Lung microvascular endothelial cell (primary cell): ENCODE results near the gene DUS1L. TPM values are rescaled to one million over a fixed set of nuclear protein-coding genes. Genes with fewer than 3 reads are reported as not detected.
A peak's percentile ranks its signal among the peaks of the same experiment; 100 is the strongest.

ENCODE experiments used
- DNase-seq, 2 donors: peaks; one replicate each; pipeline versions ENCODE4 v3.0.0 to v3.0.0-alpha.2; 2010; ENCODE audit warnings: low read depth in 2 of 2
- total RNA-seq: library from RNA; depleted of rRNA; stranded (reverse); fragments of >200 nt; gene quantifications from 2 replicates; pipeline ENCODE4 v1.2.1, GENCODE V29; 2014

Gene DUS1L
- total RNA-seq, 1 donor from 2014 or later = 35.5 TPM

GRCh38 chr17:82076018-82076784 lies 10.6 kb upstream of the DUS1L start:
- DNase-seq = no peak

DNA sequence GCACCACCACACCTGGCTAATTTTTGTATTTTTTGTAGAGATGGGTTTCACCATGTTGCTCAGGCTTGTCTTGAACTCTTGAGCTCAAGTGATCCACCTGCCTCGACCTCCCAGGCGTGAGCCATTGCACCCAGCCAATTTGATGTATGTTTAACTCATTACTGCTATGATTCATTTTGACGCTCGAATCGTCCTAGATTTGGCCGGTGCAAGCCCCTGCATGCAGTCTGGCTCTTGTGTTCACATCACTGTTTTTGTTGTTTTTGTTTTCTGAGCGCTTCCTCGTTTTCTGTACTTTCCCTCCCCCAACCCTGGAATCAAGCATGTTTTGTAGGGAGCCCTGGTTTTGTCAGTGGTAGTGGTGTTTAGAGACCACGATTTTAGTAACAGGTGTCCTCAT lies 7.8 kb upstream of the DUS1L start:
- DNase-seq = no peak

- DNase-seq = no peak
Observed at GRCh38 chr17:82072827-82073226, 7.2 kb upstream of the DUS1L start.

DNA sequence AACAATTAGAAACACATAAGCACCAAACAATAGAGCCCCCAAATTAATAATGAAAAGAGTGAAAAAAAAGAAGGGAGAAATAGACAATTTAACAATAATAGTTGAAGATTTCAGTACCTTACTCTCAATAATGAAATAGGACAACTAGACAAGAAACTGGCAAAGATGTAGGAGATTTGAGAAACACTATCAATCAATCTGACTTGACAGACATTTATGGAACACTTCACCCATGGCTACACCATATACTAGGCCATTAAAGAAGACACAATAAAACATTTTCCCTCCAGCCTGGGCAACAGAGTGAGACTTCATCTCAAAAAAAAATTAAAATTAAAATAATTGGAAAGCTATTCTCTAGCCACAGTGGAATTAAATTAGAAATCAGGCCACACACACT lies 5.0 kb upstream of the DUS1L start:
- DNase-seq = no peak

DNA sequence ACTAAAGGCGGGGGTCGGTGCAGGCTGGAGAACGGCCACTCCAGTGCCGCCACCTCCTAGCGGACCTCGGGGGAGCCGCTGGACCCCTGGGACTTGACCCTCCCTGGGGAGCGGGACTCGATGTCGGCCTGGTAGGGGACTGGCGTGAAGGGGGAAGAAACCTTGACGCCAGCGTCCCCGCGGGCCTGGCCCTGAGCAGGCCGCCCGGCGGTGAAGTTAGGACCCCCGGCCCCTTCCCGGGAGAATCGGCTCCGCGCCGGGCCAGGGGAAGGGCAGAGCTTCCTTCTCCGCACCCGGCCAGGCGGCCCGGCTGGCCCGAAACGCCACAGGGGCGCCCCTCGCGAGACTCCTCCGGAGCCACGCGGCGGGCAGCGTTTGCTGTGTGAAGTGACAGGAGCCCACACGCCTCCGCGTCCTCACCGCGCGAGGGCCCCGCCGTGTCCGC lies 389 bp downstream of the DUS1L start:
- peak; percentile 54 to 56 for DNase-seq

DNA sequence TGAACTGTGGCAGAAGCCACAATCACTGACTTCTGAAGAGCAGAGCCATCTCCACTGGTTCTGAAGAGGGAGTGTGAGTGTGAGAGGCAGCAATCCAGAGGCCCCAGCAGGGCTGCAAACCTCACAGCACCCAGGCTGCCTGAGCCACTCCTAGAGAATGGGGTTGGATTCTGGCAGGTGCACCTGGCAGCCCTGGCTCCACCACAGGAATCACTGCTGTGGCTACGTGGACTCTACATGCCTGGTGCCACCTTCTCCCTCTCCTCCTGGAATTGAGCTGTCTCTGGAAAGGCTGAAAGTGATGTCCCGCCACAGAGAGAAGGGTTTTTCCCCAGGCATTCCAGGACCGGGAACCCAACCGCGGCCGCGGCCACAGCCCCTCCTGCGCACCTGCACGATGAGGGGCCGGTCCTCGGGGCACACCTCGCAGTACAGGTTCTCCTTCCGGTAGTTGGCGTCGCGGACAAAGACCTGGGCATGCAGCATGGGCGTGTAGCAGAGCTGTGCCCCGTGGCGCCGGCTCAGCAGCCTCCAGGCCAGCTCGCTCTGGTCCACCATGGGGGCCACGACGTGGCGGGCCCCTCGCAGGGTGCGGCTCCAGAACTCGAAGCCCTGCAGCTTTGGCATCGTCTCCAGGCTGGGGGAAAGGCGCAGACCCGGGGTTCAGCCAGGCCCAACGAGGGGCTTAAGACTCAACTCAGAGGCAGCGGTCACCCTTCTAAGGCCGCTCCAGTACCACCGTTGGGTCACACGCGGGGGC lies 991 bp downstream of the DUS1L start:
- DNase-seq = no peak

DNA sequence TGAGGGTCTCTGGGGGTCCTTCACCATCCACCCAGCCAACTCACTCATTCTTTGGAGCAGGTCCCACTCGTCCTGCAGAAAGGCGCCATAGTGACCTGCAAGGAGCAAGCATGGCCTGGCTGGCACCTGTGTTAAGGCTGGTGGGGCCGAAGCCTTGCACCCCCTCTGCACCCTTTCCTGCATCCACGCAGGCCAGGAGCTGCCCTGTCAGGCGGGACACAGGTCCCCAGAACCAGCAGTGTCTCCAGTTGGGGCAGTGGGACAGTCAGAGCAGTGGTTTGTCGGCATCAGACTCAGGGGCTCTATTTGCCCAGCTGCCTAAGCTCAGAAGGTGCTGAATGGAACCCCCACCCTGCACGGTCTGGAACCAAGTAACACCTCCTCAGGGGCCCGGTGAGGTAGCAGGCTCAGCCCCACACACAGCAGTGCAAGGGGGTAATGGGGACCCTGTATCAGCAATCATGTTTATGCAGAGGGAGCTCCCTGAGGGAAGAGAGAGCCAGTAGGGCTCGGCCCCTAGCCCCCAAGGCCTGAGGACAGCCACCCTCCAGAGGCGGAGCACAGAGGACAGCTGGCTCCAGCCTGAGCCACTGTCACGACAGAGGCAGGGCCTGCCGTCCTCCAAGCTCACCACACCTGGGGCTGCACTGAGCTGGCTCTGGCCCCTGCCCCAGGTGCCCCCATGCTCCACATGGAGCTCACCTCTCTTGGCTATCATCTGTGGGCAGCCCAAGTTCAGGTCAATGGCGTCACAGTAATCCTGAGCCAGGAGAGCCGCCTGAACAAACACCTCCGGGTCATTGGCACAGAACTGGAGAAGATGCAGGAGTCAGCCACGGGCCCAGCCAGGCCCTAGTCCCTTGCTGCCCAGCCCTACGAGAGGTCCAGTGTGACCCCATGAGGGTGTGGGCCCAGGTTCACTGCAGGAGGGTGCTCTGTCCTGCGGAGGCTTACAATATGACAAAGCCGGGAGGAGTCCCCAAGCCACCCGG lies 1.9 kb downstream of the DUS1L start:
- no peak for DNase-seq

GRCh38 chr17:82062984-82063368 lies 2.6 kb downstream of the DUS1L start:
- DNase-seq = no peak

DNA sequence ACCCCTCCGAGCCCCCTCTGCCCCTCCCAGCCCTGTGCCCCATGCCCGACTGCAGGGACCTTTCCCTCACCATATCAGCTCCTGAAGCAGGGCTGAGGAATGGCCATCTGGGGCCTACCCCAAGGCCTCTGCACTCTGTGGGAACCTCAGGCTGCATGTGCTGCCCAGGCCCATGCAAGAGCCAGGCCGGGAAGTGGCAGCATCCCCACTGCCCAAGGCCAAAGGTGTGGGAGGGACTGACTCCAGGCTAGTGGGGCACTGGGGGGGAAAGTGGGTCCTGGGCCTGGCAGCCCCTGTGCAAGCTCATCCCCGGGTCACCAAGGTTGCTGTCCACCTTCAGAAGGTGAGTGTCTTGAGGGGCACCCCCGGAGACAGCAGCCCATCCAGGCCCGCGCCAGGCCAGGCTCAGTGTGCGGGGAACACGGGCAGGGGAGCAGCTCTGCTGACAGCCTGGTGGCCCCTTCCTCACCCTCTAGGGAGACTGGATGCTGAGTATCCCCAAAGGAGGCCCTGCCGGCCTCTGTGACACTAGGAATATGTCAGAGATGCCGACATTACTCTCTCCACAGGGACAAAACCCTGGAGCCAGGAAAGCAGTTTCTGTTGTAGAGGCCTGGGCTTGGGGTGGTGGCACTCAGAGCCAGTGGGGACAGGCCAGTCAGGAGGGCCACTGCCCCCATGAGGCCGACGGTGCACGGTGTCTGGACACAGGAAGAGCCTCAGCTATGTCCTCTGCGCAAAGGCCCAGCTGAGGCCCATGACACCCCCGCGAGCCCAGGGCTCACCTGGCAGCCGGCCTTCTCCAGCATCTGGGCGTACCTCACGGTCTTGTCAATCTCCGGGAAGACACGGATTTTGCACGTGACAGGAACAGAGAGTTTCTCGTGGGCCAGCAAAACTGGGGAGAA lies 3.3 kb downstream of the DUS1L start:
- peak in 1 of 2 donors; percentile 17 for DNase-seq

DNA sequence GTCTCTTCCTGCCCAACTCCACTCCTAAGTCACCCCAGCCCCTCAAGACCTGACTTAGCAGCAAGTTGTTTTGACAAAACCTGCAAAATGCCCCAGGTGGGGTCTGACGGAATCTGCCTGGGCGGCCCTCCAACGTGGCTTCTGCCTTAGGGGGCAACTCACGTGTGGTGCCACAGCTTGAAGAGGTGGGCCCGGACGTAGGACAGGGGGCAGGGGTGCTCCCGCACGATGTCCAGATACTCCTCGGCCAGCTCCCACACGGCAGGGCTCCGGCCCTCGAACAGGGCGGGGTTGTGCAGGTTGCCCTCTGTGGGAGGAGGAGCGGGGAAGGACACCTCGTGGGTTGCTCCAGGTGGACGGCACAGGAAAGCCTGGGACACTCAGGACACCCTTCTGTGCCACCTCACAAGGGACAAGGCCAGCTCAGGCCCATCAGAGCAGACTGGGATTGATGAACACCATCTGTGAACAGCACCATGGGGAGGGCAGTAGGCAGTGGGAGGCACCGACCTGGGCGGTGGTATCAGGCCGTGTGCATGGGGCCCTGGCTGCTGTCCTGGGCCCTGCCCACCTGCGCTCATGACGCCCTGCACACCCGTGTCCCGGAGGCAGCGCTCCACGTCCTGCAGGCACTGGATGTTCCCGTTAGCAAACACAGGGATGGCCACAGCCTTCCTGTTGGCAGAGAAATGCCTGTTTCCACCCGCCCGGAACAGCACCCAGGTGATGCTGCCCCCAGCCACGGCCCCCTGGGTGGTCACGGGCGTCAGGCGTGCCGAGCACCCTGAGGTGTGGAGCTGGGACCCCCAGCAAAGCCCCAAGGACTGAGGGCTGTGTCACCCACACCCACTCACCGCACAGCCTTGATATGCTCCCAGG lies 4.3 kb downstream of the DUS1L start:
- no peak for DNase-seq

DNA sequence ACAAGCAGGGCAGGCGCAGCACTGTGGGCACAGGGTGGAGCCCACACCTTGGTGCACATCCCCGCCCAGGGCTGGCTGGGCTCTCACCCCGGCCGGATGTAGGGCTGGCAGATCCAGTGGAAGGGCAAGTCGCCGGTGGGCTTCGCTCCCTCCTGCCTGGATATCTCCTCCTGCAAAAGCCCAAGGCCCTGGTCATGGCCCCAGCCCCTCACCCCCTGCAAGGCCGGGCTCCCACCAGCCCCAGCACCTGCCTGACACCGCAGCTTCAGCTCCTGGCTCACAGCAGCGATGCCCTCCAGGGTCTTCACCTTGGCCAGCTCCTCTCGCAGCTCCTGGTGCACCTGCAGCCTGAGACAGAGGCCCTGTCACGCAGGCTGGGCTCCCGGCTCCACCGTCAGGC lies 5.0 kb downstream of the DUS1L start:
- DNase-seq = no peak

- DNase-seq = no peak
Observed at GRCh38 chr17:82060001-82060380, 5.6 kb downstream of the DUS1L start.

DNA sequence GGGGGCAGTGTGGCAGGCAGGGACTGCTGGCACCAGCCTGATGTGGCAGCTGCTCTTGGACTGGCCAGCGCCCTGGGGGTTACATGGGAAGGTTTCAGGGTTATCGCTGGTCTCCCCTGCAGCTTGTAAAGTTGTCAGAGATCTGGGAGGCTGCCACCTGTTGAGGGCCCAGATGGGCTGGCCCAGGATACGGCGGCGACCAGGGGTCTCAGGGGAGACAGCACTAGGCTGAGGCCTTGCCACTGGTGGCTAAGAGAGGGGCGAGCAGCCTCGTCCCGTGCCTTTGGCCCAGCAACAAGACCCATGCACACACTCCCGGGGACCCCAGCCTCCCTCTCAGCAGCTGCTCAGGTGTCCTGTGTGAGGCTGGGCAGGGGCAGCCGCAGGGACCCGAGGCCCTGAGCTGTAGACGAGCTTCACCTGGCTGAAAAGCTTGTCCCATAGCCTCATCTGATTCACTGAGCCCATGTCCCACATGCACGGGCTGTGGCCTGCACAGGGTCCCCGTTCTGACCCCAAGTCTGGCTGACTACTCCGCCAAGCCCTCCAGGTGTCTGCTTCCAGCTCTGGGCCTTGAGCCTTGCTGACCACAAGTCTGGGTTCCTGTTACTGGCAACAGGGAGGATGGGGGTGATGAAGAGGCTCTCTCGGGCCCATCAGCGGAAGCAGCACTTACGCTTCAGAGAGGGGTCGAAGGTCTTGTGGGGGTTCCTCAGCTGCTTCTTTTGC lies 6.2 kb downstream of the DUS1L start:
- no peak for DNase-seq

- DNase-seq = no peak
Observed at GRCh38 chr17:82058855-82059249, 6.8 kb downstream of the DUS1L start.

- no peak for DNase-seq
Observed at GRCh38 chr17:82058230-82058854, 7.3 kb downstream of the DUS1L start.

- DNase-seq = no peak
Observed at GRCh38 chr17:82056729-82057621, 8.6 kb downstream of the DUS1L start.

GRCh38 chr17:82055965-82056728 lies 9.5 kb downstream of the DUS1L start:
- no peak for DNase-seq
